Myocyte (in vitro differentiated cells): Measurements from ENCODE around the gene DUSP3. TPM values are rescaled to one million over a fixed set of nuclear protein-coding genes. Genes with fewer than 3 reads are reported as not detected.

Experiments used
- DNase-seq: peaks from one replicate; pipeline ENCODE4 v3.0.0-alpha.2; 2012; ENCODE audit warnings: low read depth
- polyA plus RNA-seq: library from polyadenylated mRNA; unstranded; fragments of >200 nt; gene quantifications from one replicate; pipeline ENCODE4 v1.2.1, GENCODE V29; 2012; ENCODE audit warnings: missing spikeins
- total RNA-seq: library from RNA; depleted of rRNA; stranded (reverse); fragments of >200 nt; gene quantifications from 2 replicates; pipeline ENCODE4 v1.2.3, GENCODE V29; 2014

Gene DUSP3
- 103 and 104 TPM in 2 replicates for total RNA-seq
- polyA plus RNA-seq = 64.1 TPM

DNA sequence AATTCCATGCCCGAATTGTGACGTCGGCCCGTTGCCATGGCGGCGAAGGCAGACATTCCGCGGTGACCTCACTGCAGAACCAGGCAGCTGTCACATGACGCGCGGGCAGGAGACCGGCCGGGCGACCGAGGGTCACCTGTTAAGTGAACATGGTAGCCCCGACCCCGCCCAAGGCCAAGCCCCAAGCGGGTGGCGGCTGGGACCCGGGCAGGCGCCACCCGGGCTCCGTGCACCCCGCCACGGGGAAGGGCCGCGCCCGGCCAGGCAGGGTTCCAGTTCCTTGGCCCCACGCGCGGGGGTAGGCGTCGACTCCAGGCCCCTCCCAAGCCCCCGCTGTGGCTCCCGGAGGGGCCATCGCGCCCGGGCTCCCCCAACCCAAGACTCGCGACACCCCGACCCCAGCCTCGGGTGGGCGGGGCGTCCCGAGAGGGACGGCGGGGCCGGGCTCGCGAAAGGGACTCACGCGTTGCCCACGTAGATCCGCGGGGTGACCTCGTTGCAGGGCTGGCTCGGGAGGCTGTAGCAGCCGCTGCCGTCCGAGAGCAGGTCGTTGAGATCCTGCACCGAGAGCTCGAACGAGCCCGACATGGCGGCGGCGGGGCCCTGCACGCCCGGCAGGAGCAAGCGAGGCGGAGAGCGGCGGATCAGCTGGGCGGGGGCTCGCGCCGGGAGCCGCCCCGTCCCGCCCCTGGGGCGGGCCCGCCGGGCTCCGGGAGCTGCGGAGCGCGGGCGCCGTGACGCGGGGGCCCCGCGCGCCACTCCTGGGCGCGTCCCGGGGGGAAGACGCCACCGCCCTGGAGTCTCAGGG, at the start of gene DUSP3:
Gene DUSP3, minus strand, starts transcription at position 641 of the 808 bp plus-strand sequence. Its CDS starts 53 bp downstream, at position 588.
- DNase-seq = peak; percentile 96

DNA sequence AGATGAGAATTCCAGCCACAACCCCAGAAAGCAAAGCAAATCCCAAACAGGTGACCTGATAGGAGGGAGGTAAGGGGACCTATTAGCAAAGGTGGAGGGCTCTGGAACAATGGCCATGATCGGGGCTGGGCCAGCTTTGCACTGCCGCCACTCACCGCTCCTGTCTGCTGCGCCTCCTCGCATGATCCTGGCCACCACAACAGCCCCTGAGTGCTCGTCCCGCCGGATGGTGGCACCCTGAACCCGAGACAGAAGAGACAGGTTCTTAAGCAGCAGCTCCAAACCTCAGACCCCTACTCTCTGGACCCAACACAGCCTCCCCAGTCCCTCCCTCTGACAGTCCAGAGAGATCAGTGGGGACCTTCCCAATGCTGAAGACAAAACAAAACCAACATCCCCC, 48.8 kb upstream of the DUSP3 start:
- no peak for DNase-seq

- no peak for DNase-seq
These were observed 47.4 kb upstream of the DUSP3 start for GRCh38 chr17:43826206-43826605.

- DNase-seq = no peak
These were observed 46.8 kb upstream of the DUSP3 start for GRCh38 chr17:43825567-43825966.

DNA sequence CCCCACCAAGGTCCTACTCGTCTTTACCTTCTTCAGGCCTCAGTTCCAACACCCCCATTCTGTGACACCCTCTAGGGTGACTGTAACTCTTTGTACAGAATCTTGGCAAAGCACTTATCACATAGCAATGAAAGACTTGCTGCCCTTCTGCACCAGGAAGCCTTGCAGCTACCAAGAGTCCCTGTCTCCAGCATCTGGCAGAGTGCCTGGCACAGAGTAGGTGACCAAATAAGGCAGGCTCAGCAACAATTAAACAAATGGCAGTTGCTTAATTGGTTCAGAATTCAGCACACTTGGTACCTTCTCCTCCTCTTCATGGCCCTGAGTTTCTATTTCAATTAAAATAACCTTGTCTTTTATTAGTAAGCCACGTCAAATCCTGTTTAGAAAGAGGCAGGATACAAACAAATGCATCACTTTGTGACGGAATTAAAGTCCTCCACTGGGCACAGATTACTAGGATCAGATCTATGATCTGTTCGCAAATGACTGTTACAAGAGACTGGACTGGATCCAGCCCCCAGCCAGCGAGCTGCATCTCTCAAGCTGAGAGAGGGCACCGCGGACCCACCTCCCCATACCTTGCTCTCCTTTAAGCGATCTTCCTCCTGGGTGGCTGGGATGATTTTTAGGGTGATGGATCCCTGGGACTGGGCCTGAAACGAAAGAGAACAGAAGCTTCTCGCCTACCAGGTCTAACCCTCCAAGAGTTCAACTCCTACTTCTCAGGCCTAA, 44.7 kb upstream of the DUSP3 start:
- no peak for DNase-seq

DNA sequence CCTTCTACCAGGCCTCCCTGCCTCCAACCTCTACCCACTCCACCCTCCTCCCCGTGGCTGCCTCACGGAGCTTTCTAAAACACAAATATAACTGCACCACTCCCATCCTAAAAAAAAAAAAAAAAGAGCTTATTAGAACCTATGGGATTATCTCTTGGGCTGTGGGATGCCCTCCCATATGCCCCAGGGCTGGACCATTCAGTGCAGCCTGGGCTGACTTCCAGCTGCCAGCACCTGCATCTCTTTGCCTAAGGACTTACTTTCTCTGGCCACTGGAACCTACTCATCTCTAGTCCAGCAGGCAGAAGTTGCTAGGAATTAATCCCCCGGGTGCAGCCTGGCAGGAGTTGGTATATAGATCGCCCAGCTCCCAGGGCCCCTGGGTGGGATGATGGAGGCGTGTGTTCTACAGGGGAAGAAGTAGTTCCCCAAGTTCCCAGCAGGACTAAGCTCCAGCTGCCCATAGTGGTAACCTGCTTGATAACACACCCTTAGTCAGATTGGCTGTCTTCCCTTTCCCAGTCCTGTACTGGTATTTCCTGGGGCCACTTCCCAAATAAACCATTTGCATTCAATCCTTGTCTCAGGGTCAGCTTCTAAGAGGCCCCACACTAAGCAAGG, 43.9 kb upstream of the DUSP3 start:
- no peak for DNase-seq

GRCh38 chr17:43820759-43821158, 42.0 kb upstream of the DUSP3 start:
- no peak for DNase-seq

- no peak for DNase-seq
These were observed 40.2 kb upstream of the DUSP3 start for GRCh38 chr17:43818966-43819365.

DNA sequence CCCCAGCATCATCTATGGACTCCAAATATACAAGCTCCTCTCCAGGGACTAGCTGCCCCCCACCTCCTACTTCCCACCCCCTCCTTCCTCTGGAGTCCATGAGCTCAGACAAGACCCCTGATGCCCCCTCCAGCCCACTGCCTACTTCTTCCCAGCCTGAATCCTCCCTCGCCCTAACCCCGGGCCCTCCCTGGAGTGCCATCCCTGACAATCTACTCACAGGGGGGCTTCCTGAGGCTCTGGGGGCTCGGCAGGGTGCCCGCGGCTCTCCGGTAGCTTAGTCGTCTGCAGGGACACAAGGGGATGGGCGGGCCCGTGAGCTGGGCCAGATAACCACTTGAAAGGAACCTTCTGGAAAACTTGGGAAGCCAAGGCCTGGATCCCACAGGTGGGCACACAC, 39.0 kb upstream of the DUSP3 start:
- no peak for DNase-seq

- no peak for DNase-seq
These were observed 37.9 kb upstream of the DUSP3 start for GRCh38 chr17:43816336-43817320.

GRCh38 chr17:43814714-43815113, 35.9 kb upstream of the DUSP3 start:
- DNase-seq = peak; percentile 52

- no peak for DNase-seq
These were observed 35.2 kb upstream of the DUSP3 start for GRCh38 chr17:43814026-43814425.

GRCh38 chr17:43813386-43813785, 34.6 kb upstream of the DUSP3 start:
- peak; percentile 61 for DNase-seq

DNA sequence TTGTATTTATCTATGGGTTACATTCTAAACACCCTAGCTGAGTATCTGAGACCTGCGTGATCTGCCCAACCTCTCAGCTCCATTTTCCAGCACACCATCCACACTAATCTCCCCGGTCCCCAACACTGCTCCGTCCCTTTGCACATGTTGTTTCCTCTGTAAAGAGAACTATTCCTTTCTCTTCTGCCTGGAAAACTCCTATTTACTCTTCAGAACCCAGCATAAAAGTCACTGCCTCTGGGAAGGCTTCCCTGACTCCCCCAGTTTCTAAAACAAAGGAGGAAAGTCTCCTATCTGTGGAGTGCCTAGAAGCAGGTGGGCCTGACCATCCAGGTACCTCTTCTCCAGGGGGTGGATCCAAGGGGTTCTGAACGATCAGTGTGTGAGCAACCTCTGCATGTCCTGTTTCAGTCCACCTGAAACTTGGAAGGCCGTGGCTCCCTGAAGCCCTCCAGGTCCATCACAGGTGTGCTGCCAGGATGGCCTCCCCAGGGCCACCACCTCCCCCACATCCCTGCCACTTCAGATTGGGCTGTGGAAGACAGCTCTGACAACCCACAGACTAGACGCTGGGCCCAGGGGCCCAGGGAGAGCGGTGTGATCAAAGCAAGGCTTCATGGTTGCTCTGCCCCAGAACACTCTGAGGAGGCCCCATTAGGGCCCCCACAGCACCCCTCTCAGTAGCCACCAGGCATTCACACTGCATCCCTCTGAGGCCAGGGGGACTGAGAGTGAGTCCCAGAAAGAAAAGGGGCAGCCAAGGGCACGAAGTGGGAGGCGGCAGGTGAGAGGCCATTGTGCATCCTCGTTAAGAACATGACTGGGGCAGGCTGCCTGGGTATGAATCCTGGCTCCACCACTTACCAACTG, 33.9 kb upstream of the DUSP3 start:
- DNase-seq = no peak

GRCh38 chr17:43810823-43811222, 32.0 kb upstream of the DUSP3 start:
- DNase-seq = no peak

DNA sequence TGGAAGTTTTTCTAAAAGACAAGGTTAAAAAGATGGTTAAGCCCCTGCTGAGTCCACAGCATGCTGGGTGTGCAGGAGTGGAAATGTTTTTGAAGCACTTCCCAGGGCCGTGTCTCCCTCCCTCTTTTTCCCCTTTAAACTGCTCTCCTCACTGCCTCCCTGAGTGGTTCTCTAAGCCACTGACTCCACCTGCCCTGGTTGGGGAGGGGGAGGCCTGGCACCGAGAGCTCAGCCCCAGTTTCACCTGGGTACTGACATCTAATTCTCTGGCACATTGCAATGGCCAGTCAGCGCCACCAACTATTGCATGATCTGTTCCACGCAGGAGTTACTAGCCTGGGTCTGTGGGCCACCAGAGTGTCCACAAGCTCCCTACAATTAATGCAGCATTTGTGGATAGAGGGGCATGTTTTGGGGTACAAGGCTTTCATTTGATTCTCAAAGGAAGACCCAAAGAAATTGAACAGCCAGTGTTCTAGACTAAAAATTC, 31.5 kb upstream of the DUSP3 start:
- no peak for DNase-seq

GRCh38 chr17:43809121-43809520, 30.3 kb upstream of the DUSP3 start:
- peak; percentile 75 for DNase-seq

- no peak for DNase-seq
These were observed 29.3 kb upstream of the DUSP3 start for GRCh38 chr17:43808076-43808475.

GRCh38 chr17:43805117-43805516, 26.3 kb upstream of the DUSP3 start:
- DNase-seq = no peak

GRCh38 chr17:43803758-43804157, 25.0 kb upstream of the DUSP3 start:
- peak; percentile 93 for DNase-seq
